Effector memory CD4-positive, alpha-beta T cell (primary cell): Measurements from ENCODE around the gene RAB22A.

ENCODE experiments used
- DNase-seq, 3 donors: peaks; one replicate each; pipeline ENCODE4 v3.0.0-alpha.2; 2020
- H3K27ac ChIP-seq: 2 replicates; pipeline ENCODE4 v1.7.0; 2013; ENCODE audit warnings: mild to moderate bottlenecking, low read length, moderate library complexity; ENCODE audit not compliant: insufficient read depth, poor library complexity, severe bottlenecking
- H3K27me3 ChIP-seq: replicated peaks from 2 replicates; pipeline ENCODE4 v1.7.0; 2013; ENCODE audit warnings: mild to moderate bottlenecking, low read length; ENCODE audit not compliant: insufficient read depth, control insufficient read depth, poor library complexity, severe bottlenecking
- H3K36me3 ChIP-seq: 2 replicates; pipeline ENCODE4 v1.7.0; 2013; ENCODE audit warnings: mild to moderate bottlenecking, low read length, moderate library complexity; ENCODE audit not compliant: control insufficient read depth, insufficient read depth
- H3K4me1 ChIP-seq: 2 replicates; pipeline ENCODE4 v1.7.0; 2013; ENCODE audit warnings: low read length, mild to moderate bottlenecking; ENCODE audit not compliant: control insufficient read depth, insufficient read depth, poor library complexity, severe bottlenecking
- H3K4me3 ChIP-seq: 2 replicates; pipeline ENCODE4 v1.7.0; 2013; ENCODE audit warnings: low read length, low read depth, mild to moderate bottlenecking; ENCODE audit not compliant: insufficient read depth, poor library complexity, severe bottlenecking
- H3K9me3 ChIP-seq: 2 replicates; pipeline ENCODE4 v1.7.0; 2013; ENCODE audit warnings: mild to moderate bottlenecking, low read length, moderate library complexity; ENCODE audit not compliant: control insufficient read depth

The RAB22A gene

DNA sequence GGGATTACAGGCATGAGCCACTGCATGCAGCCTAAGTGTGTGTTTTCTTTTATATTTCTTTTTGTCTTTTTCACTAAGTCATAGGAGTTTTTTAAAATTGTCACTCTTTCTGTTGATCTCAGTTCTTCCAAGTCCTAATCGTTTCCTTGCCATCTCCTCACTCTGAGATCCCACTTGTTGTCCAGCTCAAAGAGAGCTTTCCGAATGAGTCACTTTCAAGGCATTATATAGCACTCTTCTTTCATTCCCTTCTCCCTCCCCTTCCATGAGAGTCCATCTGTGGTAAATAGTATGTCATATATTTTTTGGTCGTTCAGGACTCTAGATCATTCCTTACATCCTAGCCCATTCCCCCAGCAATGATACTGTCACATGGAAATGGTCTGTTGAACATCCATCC is 83.8 kb downstream of the RAB22A start:
- no peak for DNase-seq
- Histone ChIP-seq H3K4me1 (peaks cover 16% of the 10 kb centered on the region), H3K27ac (no peak overlapping the region), H3K36me3 (no peaks in the 10 kb centered on the region), H3K9me3 (no peaks in the 10 kb centered on the region), H3K27me3 (no peaks in the 10 kb centered on the region), H3K4me3 (no peak overlapping the region)

DNA sequence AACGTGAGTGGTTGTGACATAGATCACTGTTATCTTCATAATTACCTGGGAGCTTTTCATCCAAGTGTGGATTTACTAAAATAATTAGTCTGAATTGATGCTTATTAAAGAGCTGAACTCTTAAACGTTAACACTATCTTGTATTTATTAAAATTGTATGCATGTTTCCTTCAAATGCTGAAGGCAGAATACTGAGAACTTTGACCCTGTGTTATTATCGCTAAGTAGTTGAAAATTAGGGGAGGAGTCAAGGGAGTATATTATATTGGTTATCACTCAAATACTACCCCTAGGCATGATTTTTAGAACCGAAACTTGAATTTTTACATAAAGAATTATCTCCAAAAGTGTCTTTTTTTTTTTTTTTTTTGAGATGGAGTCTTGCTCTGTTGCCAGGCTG is 85.3 kb downstream of the RAB22A start:
- no peak overlapping the region for H3K27ac ChIP-seq
- H3K4me1 ChIP-seq: peaks cover 20% of the 10 kb centered on the region
- no peaks in the 10 kb centered on the region for H3K9me3 ChIP-seq
- no peaks in the 10 kb centered on the region for H3K36me3 ChIP-seq
- DNase-seq: no peak
- no peaks in the 10 kb centered on the region for H3K27me3 ChIP-seq
- no peak overlapping the region for H3K4me3 ChIP-seq

DNA sequence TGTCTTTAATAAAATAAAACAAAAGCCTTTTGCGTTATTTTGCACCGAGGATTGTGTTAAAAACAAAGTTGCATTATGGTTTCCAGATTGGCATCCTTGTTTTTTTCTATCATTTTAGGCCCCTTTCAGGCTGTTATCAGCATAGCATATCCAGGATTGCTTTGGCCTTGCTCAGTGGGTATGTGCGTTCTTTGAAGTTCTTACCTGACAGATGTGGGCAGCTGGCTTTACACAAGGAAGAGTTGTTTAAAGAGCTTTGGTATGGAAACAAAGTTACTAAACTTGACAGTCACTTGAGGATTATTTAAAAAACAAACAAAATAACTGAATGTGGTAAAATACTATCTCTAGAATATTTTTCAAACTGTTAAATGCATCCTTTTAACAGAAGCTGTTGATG is 86.1 kb downstream of the RAB22A start:
- H3K27ac ChIP-seq: no peak overlapping the region
- H3K4me3 ChIP-seq: no peak overlapping the region
- peaks cover 13% of the 10 kb centered on the region for H3K4me1 ChIP-seq
- no peaks in the 10 kb centered on the region for H3K27me3 ChIP-seq
- DNase-seq: no peak
- no peaks in the 10 kb centered on the region for H3K36me3 ChIP-seq
- no peaks in the 10 kb centered on the region for H3K9me3 ChIP-seq

DNA sequence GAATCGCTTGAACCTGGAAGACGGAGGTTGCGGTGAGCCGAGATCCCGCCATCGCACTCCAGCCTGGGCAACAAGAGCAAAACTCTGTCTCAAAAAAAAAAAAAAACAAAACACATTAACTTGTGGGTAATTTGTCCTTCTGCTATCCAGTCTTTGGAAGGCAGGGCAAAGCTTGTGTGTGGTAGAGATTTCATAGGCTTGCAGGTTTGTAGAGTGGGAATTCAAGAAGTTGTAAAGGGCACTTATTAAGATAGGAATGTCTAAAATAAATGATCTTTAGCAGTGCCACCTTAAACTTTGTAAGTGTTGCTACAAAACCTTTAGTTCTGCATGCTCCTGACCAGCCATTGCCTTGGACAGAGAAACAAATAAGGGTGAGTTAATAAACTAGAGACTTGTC is 87.9 kb downstream of the RAB22A start:
- no peaks in the 10 kb centered on the region for H3K9me3 ChIP-seq
- peaks cover 11% of the 10 kb centered on the region for H3K4me1 ChIP-seq
- no peak overlapping the region for H3K4me3 ChIP-seq
- no peaks in the 10 kb centered on the region for H3K27me3 ChIP-seq
- DNase-seq: no peak
- no peak overlapping the region for H3K27ac ChIP-seq
- H3K36me3 ChIP-seq: no peaks in the 10 kb centered on the region

DNA sequence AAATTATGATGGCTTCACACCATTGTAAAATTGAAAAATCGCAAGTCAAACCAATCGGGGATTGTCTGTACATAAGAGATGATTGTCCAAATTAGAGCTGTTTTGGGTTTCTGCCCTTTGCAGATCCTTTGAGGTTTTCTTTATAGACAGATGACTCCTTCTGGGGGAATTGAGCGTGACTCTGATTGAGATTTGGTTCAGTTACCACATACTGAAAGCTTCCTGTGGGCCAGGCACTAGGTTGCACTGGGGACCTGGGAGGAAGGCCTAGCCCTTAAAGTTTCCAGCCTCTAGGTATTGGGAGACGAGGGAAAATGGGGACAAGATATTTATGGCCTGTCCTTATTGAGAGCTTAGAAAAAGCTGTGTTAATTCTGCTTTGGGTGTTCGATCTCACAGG is 88.7 kb downstream of the RAB22A start:
- DNase-seq: no peak
- H3K36me3 ChIP-seq: no peaks in the 10 kb centered on the region
- no peak overlapping the region for H3K4me3 ChIP-seq
- H3K9me3 ChIP-seq: no peaks in the 10 kb centered on the region
- H3K27ac ChIP-seq: no peak overlapping the region
- peaks cover 11% of the 10 kb centered on the region for H3K4me1 ChIP-seq
- H3K27me3 ChIP-seq: no peaks in the 10 kb centered on the region

DNA sequence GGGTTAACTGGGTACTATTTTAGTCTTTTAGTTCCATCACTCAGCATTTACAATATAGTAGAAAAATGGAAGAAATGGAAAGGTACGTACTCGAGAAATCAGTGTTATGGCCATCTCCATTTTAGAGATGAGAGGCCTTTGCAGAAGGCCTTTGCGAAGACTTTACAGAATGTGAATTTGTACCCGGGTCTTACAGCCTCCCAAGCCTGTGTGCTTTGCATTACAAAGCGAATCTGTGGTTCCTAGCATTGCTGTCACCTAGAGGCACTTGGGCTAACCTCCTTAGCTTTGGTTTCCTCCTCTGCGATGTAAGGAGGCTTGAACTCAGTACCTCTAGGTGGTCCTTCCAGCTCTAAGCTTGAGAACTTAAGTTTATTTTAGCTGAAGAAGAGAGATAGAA is 90.4 kb downstream of the RAB22A start:
- DNase-seq: no peak
- no peaks in the 10 kb centered on the region for H3K27me3 ChIP-seq
- H3K4me3 ChIP-seq: no peak overlapping the region
- peaks cover 11% of the 10 kb centered on the region for H3K4me1 ChIP-seq
- H3K9me3 ChIP-seq: no peaks in the 10 kb centered on the region
- no peak overlapping the region for H3K27ac ChIP-seq
- no peaks in the 10 kb centered on the region for H3K36me3 ChIP-seq

DNA sequence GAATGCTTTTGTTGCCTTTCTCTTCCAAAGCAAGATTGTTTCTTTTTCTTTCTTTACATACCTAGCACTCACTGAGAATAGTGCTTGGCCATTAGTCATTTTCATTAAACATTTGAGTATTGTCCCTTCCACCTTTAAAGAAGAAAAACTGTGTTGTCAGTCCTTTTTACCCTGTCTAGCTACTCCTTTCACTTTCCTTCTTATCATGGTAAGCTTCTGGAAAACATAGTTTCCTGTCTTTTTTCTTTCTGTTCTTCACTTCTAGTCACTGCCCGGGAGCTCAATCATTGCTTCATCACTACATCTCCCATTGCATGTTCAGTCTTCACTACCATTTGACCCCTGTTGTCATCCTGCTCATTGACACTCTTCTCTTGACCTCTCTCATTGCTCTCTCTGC is 91.6 kb downstream of the RAB22A start:
- H3K4me3 ChIP-seq: no peak overlapping the region
- peaks cover 11% of the 10 kb centered on the region for H3K4me1 ChIP-seq
- H3K36me3 ChIP-seq: no peaks in the 10 kb centered on the region
- no peaks in the 10 kb centered on the region for H3K27me3 ChIP-seq
- H3K27ac ChIP-seq: no peak overlapping the region
- H3K9me3 ChIP-seq: no peaks in the 10 kb centered on the region
- DNase-seq: no peak

DNA sequence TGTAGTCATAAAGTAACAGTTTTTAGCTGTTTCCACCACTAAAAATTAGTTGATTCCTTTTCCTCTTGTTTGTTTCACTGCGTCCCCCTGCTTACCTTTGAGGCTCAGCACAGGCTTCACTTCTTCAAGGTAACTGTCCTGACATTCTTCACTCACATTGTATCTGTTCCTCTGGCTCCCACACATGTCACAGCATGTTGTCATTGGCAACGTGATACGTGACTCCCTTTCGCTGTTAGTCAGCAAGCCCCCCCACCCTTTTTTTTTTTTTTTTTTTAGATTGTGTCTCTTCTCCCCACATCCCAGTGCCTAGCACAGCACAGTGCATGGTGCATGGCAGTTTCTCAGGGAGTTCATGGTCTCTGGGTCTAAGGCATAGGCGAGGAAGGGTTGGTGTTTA is 92.8 kb downstream of the RAB22A start:
- Histone ChIP-seq H3K4me3 (no peak overlapping the region), H3K36me3 (no peaks in the 10 kb centered on the region), H3K4me1 (peaks cover 11% of the 10 kb centered on the region), H3K9me3 (no peaks in the 10 kb centered on the region), H3K27me3 (no peaks in the 10 kb centered on the region), H3K27ac (peak overlapping the region; percentile 4)
- DNase-seq: no peak

DNA sequence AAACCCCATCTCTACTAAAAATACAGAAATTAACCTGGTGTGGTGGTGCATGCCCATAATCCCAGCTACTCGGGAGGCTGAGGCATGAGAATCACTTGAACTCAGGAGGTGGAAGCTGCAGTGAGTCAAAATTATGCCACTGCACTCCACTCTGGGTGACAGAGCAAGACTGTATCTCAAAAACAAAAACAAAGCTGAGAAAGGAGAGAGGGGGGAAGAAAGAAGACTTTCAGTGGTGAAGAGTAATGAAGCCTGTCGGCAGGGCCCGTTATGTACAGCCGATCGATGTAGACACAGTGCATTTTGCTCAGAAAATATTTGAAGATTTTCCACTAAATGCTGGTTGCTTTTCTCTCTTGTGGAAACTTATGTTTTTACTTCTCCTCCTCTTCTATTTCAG is 93.3 kb downstream of the RAB22A start:
- peaks cover 11% of the 10 kb centered on the region for H3K4me1 ChIP-seq
- H3K27me3 ChIP-seq: no peaks in the 10 kb centered on the region
- H3K9me3 ChIP-seq: no peaks in the 10 kb centered on the region
- no peak for DNase-seq
- no peak overlapping the region for H3K27ac ChIP-seq
- no peaks in the 10 kb centered on the region for H3K36me3 ChIP-seq
- no peak overlapping the region for H3K4me3 ChIP-seq

DNA sequence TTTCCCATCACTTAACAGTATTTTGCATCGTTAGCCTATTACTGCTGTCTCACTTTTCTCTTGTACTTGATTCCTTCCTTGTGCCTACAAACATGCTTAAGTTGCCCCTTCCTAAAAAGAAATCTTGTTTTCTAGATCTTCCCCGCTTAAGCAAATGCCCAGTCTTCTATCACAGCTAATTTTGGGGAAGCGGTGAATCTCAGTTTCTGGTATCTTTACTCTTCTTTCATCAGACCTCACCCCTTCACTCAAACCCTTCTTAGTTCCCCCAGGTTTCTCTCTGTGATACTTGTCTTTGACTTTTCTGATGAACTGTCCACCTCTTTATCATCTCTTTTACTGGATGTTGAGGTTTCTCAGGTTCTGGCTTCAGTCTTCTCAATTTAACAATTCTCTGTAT is 93.8 kb downstream of the RAB22A start:
- Histone ChIP-seq H3K9me3 (no peaks in the 10 kb centered on the region), H3K27ac (no peak overlapping the region), H3K36me3 (no peaks in the 10 kb centered on the region), H3K4me3 (no peak overlapping the region), H3K27me3 (no peaks in the 10 kb centered on the region), H3K4me1 (peaks cover 15% of the 10 kb centered on the region)
- DNase-seq: no peak
